Stimulated activated CD8-positive, alpha-beta memory T cell treated with anti-CD3 and anti-CD28 coated beads, Interleukin-4, amount 100 ng/mL, for 24 hours (primary cell): Measurements from ENCODE around the gene ZNHIT6.
"Not testable (repeated sequence)": the region's sequence is repeated elsewhere in the genome, so short reads cannot be mapped to it uniquely, and the experiment has no call there.

Source experiments
- DNase-seq: peaks from one replicate; pipeline ENCODE4 v3.0.0-alpha.2; 2020; ENCODE audit warnings: low read depth

Gene ZNHIT6

DNA sequence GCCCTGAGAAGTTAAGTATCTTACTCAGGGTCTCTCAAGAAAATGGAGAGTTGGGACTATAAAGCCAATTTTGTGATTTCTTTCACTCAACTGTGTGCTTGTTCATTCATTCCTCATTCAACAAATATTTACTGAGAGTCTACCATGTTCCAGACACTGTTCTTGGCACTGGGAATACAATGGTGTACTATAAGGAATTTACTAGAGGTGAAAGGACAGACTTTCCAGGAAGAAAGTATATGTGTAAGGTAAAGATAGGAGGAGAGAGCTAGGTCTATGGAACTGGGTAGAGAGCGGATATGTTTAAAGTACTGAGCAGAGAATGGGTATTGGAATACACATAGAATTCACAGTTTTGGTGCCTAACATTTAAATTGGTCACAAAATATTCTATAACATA lies 42.3 kb downstream of the ZNHIT6 start:
- no peak for DNase-seq

DNA sequence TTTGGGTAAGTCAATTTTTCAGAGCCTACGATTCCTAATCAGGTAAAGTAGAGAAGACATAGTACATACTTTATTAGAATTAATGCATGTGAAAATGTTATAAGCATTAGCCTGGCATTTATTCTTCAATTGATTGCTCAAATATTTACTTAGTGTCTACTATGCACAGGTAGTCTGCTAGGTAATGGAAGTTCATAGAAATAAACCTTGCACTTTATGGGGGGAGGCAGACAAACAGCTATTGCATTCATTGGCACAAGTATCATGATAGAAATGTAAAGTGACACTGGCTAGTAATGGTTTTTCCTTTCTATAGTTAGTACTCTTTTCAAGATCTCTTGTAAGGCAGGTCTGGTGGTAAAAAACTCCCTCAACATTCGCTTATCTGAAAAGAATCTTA lies 44.9 kb downstream of the ZNHIT6 start:
- no peak for DNase-seq

DNA sequence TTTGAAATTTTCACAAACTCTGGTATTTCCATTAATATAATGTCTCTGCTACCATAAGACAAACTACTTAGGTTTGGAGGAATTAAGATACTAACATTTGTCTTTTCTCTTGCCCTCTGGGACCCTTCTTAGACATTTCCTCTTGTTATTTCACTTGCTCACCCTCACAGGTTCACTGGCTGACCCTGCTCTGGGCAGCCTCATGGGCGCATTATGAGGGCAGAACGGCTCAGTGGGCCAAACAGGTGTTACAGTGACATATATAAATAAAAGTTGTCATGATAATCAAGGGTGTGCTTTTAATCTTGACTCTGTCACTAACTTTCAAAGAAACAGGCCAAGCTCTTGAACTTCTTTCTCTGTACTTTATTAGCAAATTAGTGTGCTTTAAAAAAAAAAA lies 46.5 kb downstream of the ZNHIT6 start:
- no peak for DNase-seq

DNA sequence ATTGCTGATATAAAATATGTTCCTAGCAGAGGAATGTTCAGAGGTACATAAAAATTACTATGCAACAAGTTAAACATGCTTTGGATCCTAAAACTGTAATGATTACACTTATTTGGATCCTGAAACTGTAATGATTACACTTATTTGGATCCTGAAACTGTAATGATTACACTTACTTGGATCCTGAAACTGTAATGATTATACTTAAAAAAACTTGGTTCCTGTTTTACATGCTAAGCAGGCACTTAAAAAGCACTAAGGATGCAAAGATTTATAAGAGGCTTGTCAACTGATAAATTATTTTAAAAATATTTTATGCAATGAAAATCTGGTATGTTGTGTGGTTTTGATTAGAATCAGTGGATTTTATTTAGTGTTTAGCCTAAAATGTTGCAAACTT lies 47.7 kb downstream of the ZNHIT6 start:
- no peak for DNase-seq

DNA sequence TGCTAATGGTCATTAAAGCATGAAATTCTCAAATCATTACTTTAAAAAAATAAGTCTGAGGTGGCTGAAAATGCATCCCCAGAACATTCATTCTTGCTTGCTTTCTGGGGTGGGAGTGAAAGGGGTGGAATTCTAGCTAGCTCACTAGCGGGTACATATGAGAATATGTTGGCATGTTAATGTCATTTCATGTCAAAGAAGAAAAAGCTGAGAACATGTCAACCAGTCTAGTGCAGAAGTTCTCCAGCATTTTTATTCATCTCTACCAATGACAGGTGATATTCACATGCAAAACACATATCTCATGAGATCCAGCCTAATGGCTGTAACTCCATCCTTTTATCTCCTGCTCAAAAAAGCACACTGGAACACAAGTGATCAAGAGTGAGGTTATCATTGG lies 49.1 kb downstream of the ZNHIT6 start:
- no peak for DNase-seq

DNA sequence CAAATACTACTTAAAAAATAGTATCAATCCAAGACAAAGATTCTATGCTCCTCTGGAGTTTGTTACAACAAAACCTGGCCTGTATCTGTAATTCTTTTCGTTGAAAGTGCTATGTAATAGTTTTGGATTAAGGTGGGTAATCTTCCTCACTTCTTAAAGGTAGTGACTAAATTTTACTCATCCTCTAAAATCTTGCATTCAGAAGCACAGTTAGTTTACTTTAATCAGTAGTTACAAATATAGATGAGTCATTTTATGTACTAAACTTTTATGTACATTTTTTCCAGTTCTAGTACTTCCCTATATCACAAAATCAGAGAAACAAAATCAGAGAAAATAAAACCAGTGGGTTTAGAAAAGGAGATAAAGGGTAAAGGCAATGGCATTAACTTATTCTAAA lies 51.3 kb downstream of the ZNHIT6 start:
- DNase-seq, result no peak

DNA sequence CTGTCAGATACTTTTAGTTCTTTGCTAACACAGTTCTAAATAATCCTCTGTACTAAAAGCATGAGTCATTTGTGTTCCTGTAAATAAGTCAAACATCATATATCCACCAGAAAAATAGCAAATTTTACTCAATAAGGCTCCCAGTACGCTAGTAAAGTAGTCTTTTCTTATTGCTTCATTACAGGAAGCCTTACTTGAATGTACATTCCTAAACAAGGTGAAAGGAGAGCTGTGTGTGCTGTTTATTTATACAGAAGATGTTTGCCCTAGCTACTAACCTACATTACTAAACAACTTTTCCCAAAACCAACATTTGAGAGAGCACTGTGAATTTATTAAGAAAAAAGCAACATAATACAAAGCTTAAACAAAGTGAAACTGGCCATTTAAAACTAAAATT lies 52.0 kb downstream of the ZNHIT6 start:
- DNase-seq, result no peak

DNA sequence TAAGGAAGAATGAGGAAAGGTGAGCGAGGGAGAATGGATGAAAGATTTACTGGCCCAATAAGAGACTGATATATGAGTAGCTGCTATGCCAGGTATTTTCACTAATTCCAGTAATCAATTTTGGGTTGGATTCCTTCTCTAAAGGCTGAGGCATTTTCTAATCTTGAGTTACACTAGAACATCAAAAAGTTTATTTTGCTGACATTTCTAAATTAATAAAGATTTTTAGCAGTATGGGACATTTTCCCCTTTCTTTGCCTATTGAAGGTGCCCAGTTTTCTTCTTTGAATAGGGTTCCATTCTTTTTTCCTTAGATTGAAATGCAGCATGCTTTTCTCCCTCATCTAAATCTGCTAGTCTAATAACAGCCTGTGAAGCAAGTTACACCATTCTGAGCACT lies 52.9 kb downstream of the ZNHIT6 start:
- no peak for DNase-seq

DNA sequence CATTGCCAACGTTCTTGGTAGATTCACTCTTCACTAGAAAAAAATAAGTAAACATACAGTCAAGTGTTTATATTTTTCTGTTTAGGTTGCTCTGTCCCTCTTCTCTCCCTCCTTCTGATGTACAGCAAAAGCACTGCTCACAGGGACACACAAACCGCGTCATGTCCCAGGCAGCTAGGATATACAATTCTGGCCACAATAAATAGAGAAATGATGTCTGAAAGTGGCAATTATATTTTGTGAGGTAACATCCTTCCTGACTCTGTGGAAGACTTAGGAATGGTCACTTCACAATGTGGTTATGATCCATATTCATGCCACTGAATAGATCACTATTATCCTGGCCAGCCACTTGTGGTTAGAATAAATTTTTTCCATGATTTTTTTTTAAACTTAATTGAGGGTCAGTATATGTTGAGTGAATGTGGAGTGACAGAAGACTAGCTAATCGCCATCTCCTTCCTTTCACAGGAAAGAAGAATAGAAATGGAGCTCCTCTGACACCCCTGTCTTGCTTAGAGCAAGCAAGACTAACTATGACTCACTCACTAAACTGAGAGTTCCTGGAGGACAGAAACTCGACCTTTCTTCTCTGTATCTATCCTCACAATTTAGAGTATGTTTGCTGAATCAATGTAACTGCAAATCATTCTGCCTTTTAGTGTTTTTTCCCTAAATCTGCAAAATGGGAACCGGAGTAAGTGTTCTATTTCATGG lies 54.0 kb downstream of the ZNHIT6 start:
- DNase-seq, result no peak

DNA sequence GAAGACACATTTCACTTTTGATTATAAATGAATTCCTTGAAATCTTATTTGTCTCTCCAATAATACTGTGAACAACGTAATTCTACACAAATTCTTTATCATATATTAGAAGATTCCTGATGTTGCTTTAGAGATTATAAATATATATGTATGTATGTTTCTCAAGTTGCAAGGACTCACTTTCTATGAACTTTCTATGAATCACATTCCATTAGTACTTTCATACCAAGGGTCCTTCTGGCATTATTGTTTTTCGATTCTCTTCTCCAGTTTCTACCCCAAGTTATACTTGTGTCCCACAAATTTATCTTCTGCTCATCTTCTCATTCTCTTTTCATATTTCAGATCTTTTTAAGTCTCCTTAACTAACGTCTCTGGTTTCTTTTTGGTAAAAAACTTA lies 55.9 kb downstream of the ZNHIT6 start:
- no peak for DNase-seq

DNA sequence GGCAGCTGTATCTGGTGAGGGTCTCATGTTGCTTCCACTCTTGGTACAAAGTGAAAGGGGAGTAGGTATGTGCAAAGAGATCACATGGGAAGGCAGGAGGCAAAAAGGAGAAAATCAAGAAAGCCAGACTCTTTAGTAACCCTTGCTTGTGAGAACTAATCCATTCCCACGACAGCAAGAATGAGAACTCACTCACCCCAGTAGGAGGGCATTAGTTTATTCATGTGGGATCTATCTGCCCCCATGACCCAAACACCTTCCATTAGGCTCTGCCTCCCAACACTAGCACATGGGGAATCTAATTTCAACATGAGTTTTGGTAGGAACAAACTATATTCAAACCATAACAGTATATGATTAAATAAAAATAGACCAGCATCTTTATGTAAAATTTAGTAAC lies 57.6 kb downstream of the ZNHIT6 start:
- DNase-seq, result no peak

DNA sequence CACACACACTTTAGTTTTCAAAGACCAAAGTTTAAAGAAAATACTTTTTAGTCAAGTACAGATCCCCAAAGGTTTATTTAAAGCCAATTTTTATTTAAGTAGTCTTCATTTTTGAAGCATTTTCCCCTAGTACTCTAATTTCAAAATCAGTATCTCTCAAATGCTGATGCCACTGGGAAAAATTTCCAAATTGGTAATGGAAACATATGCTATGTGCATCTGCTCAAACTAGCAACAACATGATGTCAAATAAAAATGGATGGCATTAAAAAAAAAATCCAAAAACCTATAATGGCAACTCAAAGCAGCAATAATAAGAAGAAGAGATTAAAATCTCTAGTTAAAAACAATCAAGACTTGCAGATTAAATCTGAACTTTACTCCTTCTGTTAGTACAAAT lies 58.6 kb downstream of the ZNHIT6 start:
- no peak for DNase-seq

DNA sequence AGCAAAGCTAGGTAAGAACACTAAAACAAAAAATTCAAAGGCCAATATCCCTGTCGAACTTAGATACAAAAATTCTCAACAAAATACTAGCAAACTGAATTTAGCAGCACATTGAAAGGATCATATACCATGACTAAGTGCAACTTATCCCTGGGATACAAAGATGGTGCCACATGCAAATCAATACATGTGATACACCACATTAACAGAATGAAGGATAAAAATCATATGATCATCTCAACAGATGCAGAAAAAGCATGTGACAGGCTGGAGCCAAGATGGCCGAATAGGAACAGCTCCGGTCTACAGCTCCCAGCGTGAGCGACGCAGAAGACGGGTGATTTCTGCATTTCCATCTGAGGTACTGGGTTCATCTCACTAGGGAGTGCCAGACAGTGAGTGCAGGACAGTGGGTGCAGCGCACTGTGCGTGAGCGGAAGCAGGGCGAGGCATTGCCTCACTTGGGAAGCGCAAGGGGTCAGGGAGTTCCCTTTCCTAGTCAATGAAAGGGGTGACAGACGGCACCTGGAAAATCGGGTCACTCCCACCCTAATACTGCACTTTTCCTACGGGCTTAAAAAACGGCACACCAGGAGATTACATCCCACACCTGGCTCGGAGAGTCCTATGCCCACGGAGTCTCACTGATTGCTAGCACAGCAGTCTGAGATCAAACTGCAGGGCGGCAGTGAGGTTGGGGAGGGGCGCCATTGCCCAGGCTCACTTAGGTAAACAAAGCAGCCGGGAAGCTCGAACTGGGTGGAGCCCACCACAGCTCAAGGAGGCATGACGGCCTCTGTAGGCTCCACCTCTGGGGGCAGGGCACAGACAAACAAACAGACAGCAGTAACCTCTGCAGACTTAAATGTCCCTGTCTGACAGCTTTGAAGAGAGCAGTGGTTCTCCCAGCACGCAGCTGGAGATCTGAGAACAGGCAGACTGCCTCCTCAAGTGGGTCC lies 66.4 kb downstream of the ZNHIT6 start:
- not testable (repeated sequence) for DNase-seq

DNA sequence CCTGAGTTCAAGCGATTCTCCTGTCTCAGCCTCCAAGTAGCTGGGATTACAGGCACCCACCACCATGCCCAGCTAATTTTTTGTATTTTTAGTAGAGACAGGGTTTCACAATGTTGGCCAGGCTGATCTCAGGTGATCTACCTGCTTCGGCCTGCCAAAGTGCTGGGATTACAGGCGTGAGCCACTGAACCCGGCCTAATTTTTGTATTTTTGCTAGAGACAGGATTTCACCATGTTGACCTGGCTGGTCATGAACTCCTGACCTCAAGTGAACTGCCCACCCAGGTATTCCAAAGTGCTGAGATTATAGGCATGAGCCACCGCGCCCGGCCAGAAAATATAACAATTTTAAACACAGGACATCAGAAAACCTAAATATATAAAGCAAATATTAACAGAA lies 68.3 kb downstream of the ZNHIT6 start:
- not testable (repeated sequence) for DNase-seq

DNA sequence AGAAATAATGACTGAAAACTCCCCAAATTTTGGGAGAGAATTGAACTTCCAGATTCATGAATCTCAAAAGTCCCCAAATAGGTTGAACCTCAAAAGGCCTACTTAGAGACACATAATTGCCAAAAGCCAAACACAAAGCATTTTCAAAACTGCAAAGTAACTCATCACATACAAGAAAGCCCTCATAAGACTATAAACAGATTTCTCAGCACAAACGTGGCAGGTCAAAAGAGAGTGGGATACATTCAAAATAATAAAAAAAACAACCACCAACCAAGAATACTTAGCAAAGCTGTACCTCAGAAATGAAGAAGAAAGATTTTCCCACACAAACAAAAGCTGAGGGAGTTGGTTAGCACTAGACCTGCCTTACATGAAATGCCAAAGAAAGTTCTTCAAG lies 69.8 kb downstream of the ZNHIT6 start:
- DNase-seq, result no peak

DNA sequence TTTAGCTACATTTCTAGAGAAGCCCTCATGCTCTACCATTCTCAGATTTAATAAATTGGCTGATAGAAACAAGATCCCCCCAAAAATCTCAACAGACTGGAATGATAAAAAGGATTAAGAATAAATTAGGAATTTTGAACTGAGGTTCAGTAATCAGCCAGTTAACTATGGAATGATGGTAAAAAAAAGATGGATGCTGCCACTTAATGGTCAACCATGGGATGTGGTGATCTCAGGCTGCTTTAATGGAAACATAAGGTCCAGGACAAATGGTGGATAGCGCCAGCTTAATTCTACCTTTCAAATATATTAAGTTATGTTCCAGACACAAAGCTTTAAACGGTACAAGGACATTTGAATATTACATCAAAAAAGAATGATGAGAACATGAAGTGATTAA lies 77.7 kb downstream of the ZNHIT6 start:
- no peak for DNase-seq

DNA sequence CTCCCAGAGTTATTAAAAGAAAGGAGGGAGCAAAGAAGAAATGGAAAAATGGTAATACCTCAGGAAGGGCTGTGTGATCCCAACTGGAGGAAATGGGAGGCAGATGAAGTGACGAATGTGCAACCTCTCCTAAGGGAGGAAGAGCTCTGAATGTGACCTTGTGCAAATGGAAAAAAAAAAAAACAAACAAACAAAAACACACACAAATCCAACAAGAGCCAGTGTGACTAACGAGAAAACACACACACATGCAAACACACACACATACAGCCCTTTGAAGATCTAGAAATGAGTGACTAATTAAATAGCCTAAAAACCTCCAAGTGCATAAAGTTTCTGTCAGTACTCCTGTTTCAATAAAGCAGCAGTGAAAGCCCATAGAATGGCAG lies 78.7 kb downstream of the ZNHIT6 start:
- no peak for DNase-seq

DNA sequence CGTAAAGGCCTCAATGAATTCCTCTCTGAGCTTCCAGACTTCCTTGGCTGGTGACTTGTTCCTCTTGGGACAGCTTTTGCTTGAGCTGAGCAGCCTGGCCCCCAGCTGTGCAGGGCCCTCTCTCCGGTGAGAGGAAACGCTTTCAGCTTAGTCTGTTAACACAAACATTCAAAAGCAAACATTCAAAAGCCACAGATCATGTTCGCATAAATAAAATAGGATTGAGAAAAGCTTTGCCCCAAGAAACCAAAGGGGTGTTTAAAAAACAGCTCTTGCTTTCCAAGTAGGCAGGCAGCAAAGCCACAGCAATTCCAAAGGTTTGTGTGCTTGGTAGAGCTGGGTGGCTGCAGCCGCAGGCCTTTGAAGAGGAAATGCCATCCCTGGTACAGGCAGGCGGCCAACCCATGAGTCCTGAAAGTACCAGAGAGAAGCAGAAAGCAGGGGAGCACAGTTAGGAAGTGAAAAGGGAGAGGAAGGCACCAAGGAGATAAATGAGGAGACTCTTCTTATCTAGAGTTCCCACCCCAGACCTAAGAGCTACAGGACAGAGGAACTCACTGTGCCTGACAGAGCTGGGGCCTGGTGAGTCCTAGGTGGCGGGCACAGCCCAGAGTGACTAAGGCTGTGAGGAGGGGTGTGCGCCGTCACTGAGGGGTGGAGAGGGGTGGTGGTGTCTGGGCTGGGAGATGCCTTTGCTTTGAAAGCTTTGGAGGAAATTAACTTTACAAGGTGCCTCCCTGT lies 79.3 kb downstream of the ZNHIT6 start:
- DNase-seq, result no peak

DNA sequence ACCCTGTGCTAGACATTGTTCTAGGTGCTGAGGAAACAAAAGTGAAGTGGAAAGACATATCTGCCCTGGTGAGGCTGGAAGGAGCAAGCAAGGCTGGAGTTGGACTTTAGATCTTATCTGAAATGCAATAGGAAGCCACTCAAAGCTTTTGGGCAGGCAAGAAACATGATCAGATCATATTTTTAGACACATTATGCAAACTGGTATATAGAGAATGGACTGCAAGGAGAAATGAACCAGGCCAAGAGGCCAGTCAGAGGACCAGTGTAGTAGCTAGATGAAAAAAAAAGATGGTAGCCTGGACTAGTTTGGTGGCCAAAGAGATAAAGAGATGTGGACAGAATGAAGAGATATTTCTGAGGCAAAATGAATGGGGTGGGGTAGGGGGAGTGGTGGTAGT lies 81.4 kb downstream of the ZNHIT6 start:
- no peak for DNase-seq

DNA sequence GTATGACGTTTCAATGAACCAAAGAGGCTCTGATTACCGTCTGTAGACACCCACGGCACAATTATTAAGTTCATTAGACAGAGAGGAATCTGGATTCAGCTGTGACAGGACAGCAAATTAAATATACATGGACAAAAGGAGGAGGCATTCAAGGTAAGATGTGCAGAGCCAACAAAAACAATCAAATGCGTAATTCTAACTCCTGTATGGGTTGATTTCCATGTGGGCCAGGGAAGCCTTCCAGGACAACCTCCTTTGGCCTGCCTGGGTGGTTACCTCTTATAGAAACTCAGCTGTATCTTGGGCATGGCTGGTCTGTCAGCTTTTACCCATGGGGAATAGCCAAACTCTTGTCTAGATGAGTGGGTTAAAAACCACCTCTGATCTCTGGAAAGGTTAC lies 83.9 kb downstream of the ZNHIT6 start:
- no peak for DNase-seq

DNA sequence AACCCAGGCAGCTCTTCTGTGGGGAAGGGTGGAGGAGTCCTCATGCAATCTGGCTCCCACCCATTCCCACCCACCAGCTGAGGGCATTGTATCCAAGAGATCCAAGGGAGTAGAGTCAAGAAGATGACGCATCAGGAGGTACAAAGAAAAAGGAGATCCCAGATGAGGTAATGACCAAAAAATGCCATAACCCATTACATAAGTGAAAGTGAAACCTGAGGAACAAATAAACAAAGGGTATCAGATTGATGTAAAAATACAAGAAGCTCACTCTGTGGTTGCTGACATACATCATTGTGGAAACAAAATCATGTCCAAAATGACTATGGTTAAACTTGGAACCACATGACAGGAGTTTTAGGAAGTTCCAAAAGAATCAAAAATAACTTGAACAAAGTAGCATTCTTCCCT lies 85.2 kb downstream of the ZNHIT6 start:
- no peak for DNase-seq

DNA sequence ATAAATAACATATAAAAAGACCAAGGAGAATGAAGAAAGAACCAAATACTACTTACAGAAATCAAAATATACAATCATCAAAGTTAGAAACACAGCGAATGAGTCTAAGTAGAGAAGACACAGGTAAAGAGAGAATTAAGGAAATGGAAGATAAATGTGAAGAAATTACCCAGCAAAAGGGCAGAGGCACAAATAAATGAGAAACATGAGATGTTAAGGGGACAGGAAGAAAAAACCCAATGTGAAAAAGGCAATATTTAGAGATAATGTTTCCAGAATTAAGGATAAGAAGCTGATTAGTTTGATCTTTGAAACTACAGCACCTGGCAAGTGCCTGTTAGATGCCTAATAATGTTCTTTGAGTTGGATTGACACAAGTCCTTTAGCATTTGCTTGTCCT lies 86.8 kb downstream of the ZNHIT6 start:
- DNase-seq, result no peak

DNA sequence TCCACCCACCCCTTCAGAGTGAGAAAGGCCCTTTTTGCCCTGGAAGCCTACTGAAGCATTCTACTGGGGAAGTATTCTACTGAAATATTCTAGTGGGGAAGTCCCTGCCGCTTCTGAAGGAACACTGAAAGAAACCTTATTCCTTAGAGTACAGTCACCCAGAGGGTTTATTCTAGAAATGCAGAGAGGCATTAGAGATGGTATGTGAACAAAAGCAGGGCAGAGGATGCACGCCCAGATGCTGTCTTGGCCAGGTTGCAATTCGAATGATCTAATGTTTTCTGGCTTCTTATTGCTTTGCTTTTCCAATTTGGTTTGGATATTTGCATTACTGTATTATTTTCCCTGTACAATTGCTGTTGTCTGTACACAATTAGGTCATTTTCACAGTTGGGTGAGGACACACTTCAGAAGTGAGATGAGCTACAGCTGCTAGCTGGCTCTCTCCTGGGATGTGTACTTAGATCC lies 90.6 kb downstream of the ZNHIT6 start:
- DNase-seq, result no peak
